Coronary artery (tissue), 2 donors: ENCODE data around the gene MCOLN2.

Experiments
- DNase-seq: peaks from one replicate; pipeline ENCODE4 v3.0.0-alpha.2; 2017; ENCODE audit warnings: low spot score
- H3K27ac ChIP-seq, 2 donors: fragments of 200-600 bp; sonication (generic); one replicate each; pipeline ENCODE4 v1.5.1; 2016 to 2019
- H3K4me3 ChIP-seq: fragments of 200-600 bp; sonication (generic); 2 replicates; pipeline ENCODE4 v1.5.1; 2016; ENCODE audit warnings: mild to moderate bottlenecking, moderate library complexity
- CTCF ChIP-seq: fragments of 200-600 bp; sonication (generic); IDR thresholded peaks from one replicate; pipeline ENCODE4 v1.5.1; 2019; ENCODE audit warnings: antibody characterized with exemption

Gene MCOLN2

GRCh38 chr1:84899969-84900368, 96.9 kb downstream of the MCOLN2 start:
- DNase-seq: no peak
- Histone ChIP-seq H3K27ac (no peak overlapping the region), H3K4me3 (no peak overlapping the region)
- no peak for TF ChIP-seq CTCF

GRCh38 chr1:84896279-84896678, 100.6 kb downstream of the MCOLN2 start:
- Histone ChIP-seq H3K27ac (no peak overlapping the region), H3K4me3 (no peak overlapping the region)
- TF ChIP-seq CTCF: no peak
- DNase-seq: no peak

GRCh38 chr1:84892705-84893618, 104.0 kb downstream of the MCOLN2 start, which contains the start of gene LPAR3:
LPAR3 (minus strand) TSS chr1:84893206; CDS start chr1:84866120, 27,086 bp downstream.
- TF ChIP-seq CTCF: no peak
- peak within 1 kb of the TSS; percentile 57 for H3K4me3 ChIP-seq
- H3K27ac ChIP-seq: no peak within 1 kb of the TSS
- no peak for DNase-seq

- Histone ChIP-seq H3K4me3 (no peak overlapping the region), H3K27ac (no peak overlapping the region)
- no peak for TF ChIP-seq CTCF
- DNase-seq: no peak
Observed at GRCh38 chr1:84890566-84890965, 106.3 kb downstream of the MCOLN2 start.

DNA sequence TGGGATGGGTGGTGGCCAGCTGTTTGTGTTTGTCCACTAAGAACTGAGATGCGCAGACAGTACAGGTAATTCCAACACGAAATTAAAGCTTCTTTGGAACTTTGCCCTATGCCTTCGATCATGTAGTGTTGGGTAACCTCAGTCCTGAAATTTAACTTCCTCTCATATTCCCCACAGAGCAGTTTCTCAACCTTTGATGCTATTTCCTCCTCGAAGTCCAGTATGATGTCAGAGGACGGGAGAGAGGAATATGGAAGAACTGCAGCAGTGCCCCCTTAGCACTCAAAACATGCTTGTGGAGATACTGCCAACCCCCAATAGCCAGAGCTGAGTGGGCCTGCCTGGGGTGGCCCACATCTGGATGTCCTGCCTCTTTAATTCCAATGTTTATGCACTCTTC, 107.5 kb downstream of the MCOLN2 start:
- Histone ChIP-seq H3K27ac (no peak overlapping the region), H3K4me3 (no peak overlapping the region)
- DNase-seq: no peak
- no peak for TF ChIP-seq CTCF

DNA sequence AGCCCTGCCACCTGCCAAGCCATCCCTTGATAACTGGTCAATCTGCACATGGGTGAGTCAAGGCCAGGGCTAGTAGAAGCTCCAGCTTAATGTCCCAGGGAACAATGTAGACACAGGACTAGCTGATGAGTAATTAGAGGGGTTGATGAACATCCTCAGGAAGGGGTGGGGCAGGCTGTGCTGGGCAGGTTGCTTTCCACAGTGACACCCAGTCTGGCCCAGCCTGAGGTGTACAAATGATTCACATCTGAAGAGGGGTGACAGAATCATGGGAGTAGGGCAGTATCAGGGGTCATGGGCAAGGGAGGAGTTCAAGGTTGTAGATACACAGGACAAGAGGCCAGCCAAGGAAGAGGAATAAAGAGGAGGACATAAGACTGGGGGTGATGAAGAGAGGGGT, 108.2 kb downstream of the MCOLN2 start:
- H3K27ac ChIP-seq: no peak overlapping the region
- no peak for DNase-seq
- no peak overlapping the region for H3K4me3 ChIP-seq
- TF ChIP-seq CTCF: no peak

DNA sequence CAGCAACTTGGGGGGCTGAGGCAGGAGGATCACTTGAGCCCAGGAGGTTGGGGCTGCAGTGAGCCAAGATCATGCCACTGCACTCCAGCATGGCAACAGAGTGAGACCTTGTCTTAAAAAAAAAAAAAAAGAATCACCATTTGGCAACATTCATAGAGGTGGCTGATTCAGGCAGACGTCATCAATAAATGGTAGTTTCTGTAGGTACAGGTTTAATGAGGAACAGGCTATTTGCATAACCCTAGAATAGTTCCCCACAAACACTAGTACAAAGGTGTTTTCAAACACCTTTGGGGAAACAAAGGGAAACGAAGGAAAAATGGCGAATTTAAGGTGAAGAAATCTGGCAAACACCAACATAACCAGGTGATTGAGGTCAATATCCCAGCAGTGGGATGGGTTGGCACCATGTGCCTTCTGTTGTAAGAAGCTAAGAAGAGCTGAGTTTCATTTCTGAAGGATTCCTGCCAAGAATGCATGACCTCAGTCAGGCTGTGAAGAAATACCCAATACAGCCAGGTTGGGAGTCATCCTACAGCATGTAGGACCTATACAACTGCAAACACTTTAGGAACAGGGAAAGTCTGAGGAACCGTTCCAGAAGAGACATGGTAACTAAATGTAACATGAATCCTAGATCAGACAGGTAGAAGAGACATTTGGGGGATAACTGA, 109.5 kb downstream of the MCOLN2 start:
- DNase-seq: no peak
- no peak overlapping the region for H3K4me3 ChIP-seq
- no peak overlapping the region for H3K27ac ChIP-seq
- TF ChIP-seq CTCF: no peak
